ENCODE measurements around the gene KHDC1. TPM values are rescaled to one million over a fixed set of nuclear protein-coding genes. Genes with fewer than 3 reads are reported as not detected.
A peak's percentile ranks its signal among the peaks of the same experiment; 100 is the strongest.

Gene KHDC1
- total RNA-seq, 1 experiment from 2014 or later, result 7.7 TPM

- no peak overlapping the region for H2AFZ ChIP-seq (ENCODE audit: low read length)
- no peak overlapping the region for H2BK20ac ChIP-seq (ENCODE audit: low read depth, low read length, poor library complexity, severe bottlenecking)
- no peak overlapping the region for H3T11ph ChIP-seq (ENCODE audit: low read length)
- no peak for TF ChIP-seq CTCF (conservative IDR thresholded peaks at IDR 0.05)
- H3K23me2 ChIP-seq (ENCODE audit: insufficient read length, low read depth, low read length, poor library complexity, severe bottlenecking), result no peaks in the 10 kb centered on the region
- H3K4me2 ChIP-seq (ENCODE audit: insufficient read depth, insufficient read length, low read length), result no peak overlapping the region
- H3K9me3 ChIP-seq (ENCODE audit: control insufficient read depth, low read depth, low read length), result no peaks in the 10 kb centered on the region
- Mint-ChIP-seq H3K27ac (no peak overlapping the region), H3K27me3 (ENCODE audit: low read depth) (no peaks in the 10 kb centered on the region), H3K4me1 (peaks cover 0 to 7% of the 10 kb centered on the region in 2 experiments; a peak in 1 of 4 replicates), H3K4me3 (no peak overlapping the region), H3K36me3 (ENCODE audit: insufficient read depth in 1 of 3, low read depth in 3 of 3) (no peaks in the 10 kb centered on the region), H3K9me3 (no peaks in the 10 kb centered on the region)
- no peak overlapping the region for H3K9ac ChIP-seq (ENCODE audit: extremely low read depth, insufficient read length, low read length)
- no CpG with 5 or more reads among the region's 5 CpGs for WGBS (ENCODE audit: extremely low coverage, insufficient read length, low lambda C conversion rate)
- no peak overlapping the region for H2BK12ac ChIP-seq (ENCODE audit: insufficient read length, low read depth, low read length)
- 0 out of 2 replicates have a peak overlapping the region, but pooled peaks have one; percentile 17 for H2BK15ac ChIP-seq (ENCODE audit: low read depth, low read length)
- no peak overlapping the region for H3K56ac ChIP-seq (ENCODE audit: insufficient read length, low read depth, low read length)
- H3K79me1 ChIP-seq (ENCODE audit: insufficient read depth, low read depth, low read length, poor library complexity, severe bottlenecking), result no peaks in the 10 kb centered on the region
- H3K4ac ChIP-seq (ENCODE audit: low read depth, low read length), result no peak overlapping the region
- H4K20me1 ChIP-seq (ENCODE audit: control insufficient read depth, insufficient read depth, insufficient read length), result no peaks in the 10 kb centered on the region
- no peak overlapping the region for H3K23ac ChIP-seq (ENCODE audit: insufficient read length, low read depth, low read length)
- no peak overlapping the region for H2BK120ac ChIP-seq (ENCODE audit: low read depth, low read length, poor library complexity, severe bottlenecking)
- H3K14ac ChIP-seq (ENCODE audit: insufficient read depth, low read length), result no peak overlapping the region
- H3K4me1 ChIP-seq (ENCODE audit: insufficient read depth, low read length), result no peaks in the 10 kb centered on the region
- no peak overlapping the region for H3K27ac ChIP-seq (ENCODE audit: insufficient read length, low read depth, low read length)
- no peak overlapping the region for H4K8ac ChIP-seq (replicated peaks; ENCODE audit: insufficient read length, low read depth, low read length)
- H4K91ac ChIP-seq (ENCODE audit: insufficient read length, low read depth, low read length), result no peak overlapping the region
- H3K18ac ChIP-seq (ENCODE audit: insufficient read length, low read depth, low read length), result no peak overlapping the region
- DNase-seq, result no peak
- H2AK5ac ChIP-seq (ENCODE audit: insufficient read length, low read length), result no peak overlapping the region
- H3K27me3 ChIP-seq (ENCODE audit: insufficient read depth, low read length), result no peaks in the 10 kb centered on the region
- H4K5ac ChIP-seq (ENCODE audit: insufficient read length, low read depth, low read length), result no peak overlapping the region
- no peaks in the 10 kb centered on the region for H3K79me2 ChIP-seq (ENCODE audit: insufficient read depth, low read length)
- no peak overlapping the region for H2BK5ac ChIP-seq (ENCODE audit: insufficient read length, low read length)
These were observed 21.0 kb downstream of the KHDC1 start for GRCh38 chr6:73242001-73242400.
